Mammary epithelial cell (primary cell): Measurements from ENCODE around the gene PPP3R1.

ENCODE experiments used
- EZH2 ChIP-seq: IDR thresholded peaks from 2 replicates; pipeline ENCODE4 v1.6.1; 2012; ENCODE audit warnings: low read length, inconsistent platforms, borderline replicate concordance
- TF ChIP-seq, protein P1 (sequence below), 2 donors: IDR thresholded peaks in 1 of 2; conservative IDR thresholded peaks in 1 of 2; 2 replicates each; pipeline ENCODE4 v1.5.1; 2011 to 2012; ENCODE audit warnings: inconsistent platforms in 2 of 2, low read length in 2 of 2, mild to moderate bottlenecking in 2 of 2, control low read depth in 1 of 2, low read depth in 1 of 2; ENCODE audit not compliant: insufficient read depth in 1 of 2; ENCODE audit errors: extremely low read depth in 1 of 2

DNA sequence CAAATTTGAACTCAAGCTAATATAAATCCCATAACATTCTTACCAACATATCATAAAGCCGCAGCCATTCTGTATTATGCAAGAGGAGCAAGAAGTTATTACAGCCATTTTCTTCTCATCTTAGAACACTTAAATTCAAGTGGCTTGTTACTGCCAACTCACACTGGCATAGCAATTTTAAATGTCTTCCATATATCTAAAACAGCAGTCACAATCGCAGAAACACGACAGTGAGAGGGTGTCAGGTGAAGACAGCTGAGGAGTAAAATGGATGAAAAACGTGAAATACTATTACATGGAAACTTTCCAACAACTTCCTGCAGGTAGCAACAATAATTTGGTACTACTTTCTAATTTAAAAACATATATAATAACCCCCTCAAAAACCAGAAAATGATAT is 17.9 kb downstream of the PPP3R1 start:
- TF ChIP-seq, protein P1, sequence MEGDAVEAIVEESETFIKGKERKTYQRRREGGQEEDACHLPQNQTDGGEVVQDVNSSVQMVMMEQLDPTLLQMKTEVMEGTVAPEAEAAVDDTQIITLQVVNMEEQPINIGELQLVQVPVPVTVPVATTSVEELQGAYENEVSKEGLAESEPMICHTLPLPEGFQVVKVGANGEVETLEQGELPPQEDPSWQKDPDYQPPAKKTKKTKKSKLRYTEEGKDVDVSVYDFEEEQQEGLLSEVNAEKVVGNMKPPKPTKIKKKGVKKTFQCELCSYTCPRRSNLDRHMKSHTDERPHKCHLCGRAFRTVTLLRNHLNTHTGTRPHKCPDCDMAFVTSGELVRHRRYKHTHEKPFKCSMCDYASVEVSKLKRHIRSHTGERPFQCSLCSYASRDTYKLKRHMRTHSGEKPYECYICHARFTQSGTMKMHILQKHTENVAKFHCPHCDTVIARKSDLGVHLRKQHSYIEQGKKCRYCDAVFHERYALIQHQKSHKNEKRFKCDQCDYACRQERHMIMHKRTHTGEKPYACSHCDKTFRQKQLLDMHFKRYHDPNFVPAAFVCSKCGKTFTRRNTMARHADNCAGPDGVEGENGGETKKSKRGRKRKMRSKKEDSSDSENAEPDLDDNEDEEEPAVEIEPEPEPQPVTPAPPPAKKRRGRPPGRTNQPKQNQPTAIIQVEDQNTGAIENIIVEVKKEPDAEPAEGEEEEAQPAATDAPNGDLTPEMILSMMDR (conservative IDR thresholded peaks at IDR 0.05 in 1 of 2, IDR thresholded peaks at IDR 0.05 in 1 of 2; ENCODE audit: extremely low read depth in 1 of 2, insufficient read depth in 1 of 2, low read depth in 1 of 2, low read length in 2 of 2) = no peak
- no peak for TF ChIP-seq EZH2
